ENCODE data around the gene NDUFB10. TPM values are rescaled to one million over a fixed set of nuclear protein-coding genes. Genes with fewer than 3 reads are reported as not detected.

The NDUFB10 gene
- total RNA-seq, 4 donors from 2014 or later, result 249 to 381 (median 295) TPM

DNA sequence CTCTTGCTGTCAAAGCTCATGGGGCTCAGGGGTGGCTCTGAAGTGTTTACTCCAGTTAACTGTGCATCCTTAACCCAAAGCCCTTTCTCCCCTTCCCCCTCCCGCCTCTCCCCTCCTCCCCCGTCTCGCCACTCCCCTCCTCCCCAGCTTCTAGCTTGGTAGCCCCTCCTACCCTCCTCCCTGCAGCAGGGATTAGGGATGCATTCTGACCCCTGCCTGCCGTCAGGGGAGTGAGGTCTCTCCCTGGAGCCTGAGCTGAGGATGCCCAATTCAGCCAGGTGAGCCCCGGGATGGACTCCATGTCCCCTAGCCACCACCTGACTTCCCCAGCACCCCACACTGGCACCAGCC, 42.7 kb upstream of the NDUFB10 start:
- intact Hi-C loops (cut with DNase I), result no loop called here
- Histone ChIP-seq H3K9me3 (no peaks in the 10 kb centered on the region), H3K4me3 (no peak overlapping the region), H3K27ac (replicated peaks in 1 of 4) (no peak overlapping the region), H3K27me3 (peaks cover 0 to 97% (median 34%) of the 10 kb centered on the region in 4 donors), H3K36me3 (no peaks in the 10 kb centered on the region), H3K4me1 (peaks cover 0 to 19% (median 12%) of the 10 kb centered on the region in 4 donors)
- DNase-seq (ENCODE audit: extremely low spot score), result no peak
- TF ChIP-seq POLR2A (IDR thresholded peaks at IDR 0.05; ENCODE audit: low read depth) (no peak), EP300 (IDR thresholded peaks at IDR 0.05) (no peak), POLR2AphosphoS5 (IDR thresholded peaks at IDR 0.05) (no peak)
- TF ChIP-seq, protein P1, sequence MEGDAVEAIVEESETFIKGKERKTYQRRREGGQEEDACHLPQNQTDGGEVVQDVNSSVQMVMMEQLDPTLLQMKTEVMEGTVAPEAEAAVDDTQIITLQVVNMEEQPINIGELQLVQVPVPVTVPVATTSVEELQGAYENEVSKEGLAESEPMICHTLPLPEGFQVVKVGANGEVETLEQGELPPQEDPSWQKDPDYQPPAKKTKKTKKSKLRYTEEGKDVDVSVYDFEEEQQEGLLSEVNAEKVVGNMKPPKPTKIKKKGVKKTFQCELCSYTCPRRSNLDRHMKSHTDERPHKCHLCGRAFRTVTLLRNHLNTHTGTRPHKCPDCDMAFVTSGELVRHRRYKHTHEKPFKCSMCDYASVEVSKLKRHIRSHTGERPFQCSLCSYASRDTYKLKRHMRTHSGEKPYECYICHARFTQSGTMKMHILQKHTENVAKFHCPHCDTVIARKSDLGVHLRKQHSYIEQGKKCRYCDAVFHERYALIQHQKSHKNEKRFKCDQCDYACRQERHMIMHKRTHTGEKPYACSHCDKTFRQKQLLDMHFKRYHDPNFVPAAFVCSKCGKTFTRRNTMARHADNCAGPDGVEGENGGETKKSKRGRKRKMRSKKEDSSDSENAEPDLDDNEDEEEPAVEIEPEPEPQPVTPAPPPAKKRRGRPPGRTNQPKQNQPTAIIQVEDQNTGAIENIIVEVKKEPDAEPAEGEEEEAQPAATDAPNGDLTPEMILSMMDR (IDR thresholded peaks at IDR 0.05), result no peak
- WGBS, result 14% methylated on average over 5 of the region's 5 CpGs

DNA sequence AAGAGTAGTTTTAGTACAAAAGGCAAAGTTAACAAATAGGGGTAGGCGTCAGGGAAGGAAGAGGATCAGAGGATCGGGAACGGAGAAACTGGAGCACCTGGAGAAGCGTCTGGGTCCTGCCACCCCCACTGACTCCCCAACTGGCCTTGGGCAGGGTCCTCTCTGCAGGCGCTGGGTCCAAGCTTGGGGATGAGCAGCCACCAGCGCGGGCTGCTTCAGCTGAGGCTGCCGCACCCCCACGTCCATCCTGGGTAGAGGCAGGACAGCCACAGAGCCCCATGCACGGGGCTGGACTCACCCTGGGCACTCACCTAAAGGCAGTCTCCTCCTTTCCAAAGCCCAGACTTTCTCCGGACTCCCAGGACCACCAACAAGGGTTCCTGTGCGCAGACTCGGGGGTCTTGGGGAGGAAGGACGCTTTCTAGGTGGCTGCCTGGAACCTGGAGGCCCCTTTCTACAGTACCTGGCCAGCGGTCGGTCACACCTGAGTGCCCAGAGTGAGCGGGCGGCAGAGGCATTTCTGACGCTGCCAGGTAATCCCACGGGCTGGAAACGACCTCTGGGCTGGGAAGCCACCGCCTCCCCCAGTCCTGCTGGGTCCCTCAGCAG, 42.2 kb upstream of the NDUFB10 start:
- peaks cover 0 to 19% (median 12%) of the 10 kb centered on the region in 4 donors for H3K4me1 ChIP-seq
- no peaks in the 10 kb centered on the region for H3K36me3 ChIP-seq
- peaks cover 0 to 97% (median 36%) of the 10 kb centered on the region in 4 donors for H3K27me3 ChIP-seq
- H3K9me3 ChIP-seq, result no peaks in the 10 kb centered on the region
- no peak for DNase-seq (ENCODE audit: extremely low spot score)
- intact Hi-C loops (cut with DNase I), result no loop called here
- H3K4me3 ChIP-seq, result no peak overlapping the region
- TF ChIP-seq POLR2AphosphoS5 (IDR thresholded peaks at IDR 0.05), result no peak
- TF ChIP-seq EP300 (IDR thresholded peaks at IDR 0.05), result no peak
- TF ChIP-seq POLR2A (IDR thresholded peaks at IDR 0.05; ENCODE audit: low read depth), result no peak
- TF ChIP-seq, protein P1 (IDR thresholded peaks at IDR 0.05), result no peak
- H3K27ac ChIP-seq (replicated peaks in 1 of 4), result no peak overlapping the region
- 8% methylated on average over 12 of the region's 22 CpGs for WGBS

DNA sequence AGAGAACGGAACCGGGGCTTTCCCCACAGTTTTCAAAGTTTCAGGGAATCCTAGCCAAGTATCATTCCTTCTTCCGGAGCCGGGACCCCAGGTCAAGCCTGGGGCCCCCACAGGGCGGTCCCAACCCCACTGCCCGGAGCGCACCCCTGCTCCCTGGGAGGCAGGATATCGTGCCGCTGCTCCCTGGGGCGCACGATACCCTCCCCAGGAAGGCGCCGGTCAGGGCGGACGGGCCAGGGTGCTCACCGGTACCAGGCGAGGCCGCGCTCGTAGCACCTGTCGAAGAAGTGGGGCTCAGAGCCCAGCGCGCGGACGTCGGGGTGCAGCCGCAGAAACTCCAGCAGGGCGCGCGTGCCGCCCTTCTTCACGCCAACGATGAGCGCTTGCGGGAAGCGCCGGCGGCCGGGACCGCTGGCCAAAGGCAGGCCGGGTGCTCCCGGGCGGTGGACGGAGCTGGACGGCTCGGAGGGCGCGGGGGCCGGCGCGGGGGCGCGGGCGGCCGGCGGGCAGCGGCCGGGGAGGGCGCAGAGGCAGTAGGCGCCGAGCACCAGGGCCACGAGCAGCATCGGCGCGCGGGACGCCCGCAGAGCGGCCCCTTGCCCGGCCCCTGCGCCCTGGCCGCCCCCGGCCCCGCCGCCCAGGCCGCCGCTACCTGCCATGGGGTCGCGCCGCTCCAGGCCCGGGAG, 41.5 kb upstream of the NDUFB10 start:
- no peak for TF ChIP-seq EP300 (IDR thresholded peaks at IDR 0.05)
- TF ChIP-seq POLR2A (IDR thresholded peaks at IDR 0.05; ENCODE audit: low read depth), result no peak
- TF ChIP-seq, protein P1 (IDR thresholded peaks at IDR 0.05), result no peak
- TF ChIP-seq POLR2AphosphoS5 (IDR thresholded peaks at IDR 0.05), result no peak
- DNase-seq (ENCODE audit: extremely low spot score), result no peak
- Histone ChIP-seq H3K27me3 (peaks cover 0 to 98% (median 40%) of the 10 kb centered on the region in 4 donors), H3K4me1 (peaks cover 0 to 19% (median 12%) of the 10 kb centered on the region in 4 donors), H3K9me3 (no peaks in the 10 kb centered on the region), H3K4me3 (no peak overlapping the region), H3K36me3 (no peaks in the 10 kb centered on the region), H3K27ac (replicated peaks in 1 of 4) (no peak overlapping the region)
- intact Hi-C loops (cut with DNase I), result no loop called here
- WGBS, result 3% methylated on average over 11 of the region's 81 CpGs

DNA sequence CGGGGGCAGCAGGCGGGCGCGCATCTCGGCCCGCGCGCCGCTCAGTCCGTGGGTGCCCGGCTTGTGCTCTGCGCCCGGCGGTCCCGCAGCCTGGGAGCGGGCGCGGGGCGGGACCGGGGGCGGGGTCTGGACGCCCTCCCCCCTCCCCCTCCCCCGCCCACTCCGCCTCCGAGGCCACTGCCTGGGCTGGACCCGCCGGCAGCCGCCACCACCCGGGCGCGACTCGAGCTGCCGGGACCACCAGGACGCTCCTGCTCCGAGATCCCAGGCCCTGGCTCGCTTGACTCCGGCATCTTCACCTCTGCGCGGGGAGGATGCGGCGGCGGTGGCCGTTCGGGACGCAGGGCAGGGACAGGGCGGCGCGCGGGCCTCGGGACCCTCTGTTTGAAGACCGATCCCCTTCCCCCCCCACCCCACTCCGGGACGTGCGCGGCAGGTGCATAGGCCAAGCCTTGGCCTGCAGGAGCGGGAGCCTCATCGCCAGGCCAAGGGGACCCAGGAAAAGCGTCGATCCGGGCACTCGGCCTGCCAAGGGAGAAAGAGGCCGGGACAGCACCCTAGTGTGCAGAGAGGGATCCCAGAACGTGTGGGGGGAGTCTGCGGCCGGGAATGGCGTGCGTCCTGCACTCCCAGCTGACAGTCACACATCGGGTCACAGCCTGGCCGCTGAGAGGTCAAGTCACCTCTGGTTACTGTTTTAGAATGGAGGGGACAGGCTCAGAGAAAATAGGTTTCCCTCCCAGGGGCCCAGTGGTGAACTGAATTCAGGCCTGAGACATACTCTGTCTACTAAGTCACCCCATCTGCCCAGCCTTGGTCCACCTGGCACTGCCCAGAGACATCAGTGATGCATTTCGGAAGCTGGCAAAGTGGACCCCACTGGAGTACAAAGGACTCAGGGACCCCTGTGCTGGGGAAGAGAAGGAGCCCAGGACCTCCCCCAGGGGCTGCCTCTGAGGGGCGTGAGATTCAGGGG, 40.7 kb upstream of the NDUFB10 start, which contains the start of gene HS3ST6:
HS3ST6 (minus strand) TSS at position 65 of the 976 bp plus-strand sequence. CDS start 92 bp downstream, outside the sequence.
- WGBS, result 26% methylated on average over 6 of the region's 71 CpGs
- peak within 1 kb of the TSS in 1 of 4 donors; percentile 14 for H3K4me3 ChIP-seq
- no peaks in the 10 kb centered on the region for H3K9me3 ChIP-seq
- no peak for DNase-seq (ENCODE audit: extremely low spot score)
- no peak for TF ChIP-seq EP300 (IDR thresholded peaks at IDR 0.05)
- TF ChIP-seq, protein P1 (IDR thresholded peaks at IDR 0.05), result no peak
- no peak for TF ChIP-seq POLR2A (IDR thresholded peaks at IDR 0.05; ENCODE audit: low read depth)
- no peak for TF ChIP-seq POLR2AphosphoS5 (IDR thresholded peaks at IDR 0.05)
- peaks cover 0 to 24% (median 19%) of the 10 kb centered on the region in 4 donors for H3K4me1 ChIP-seq
- no peaks in the 10 kb centered on the region for H3K36me3 ChIP-seq
- peaks cover 0 to 99% (median 46%) of the 10 kb centered on the region in 4 donors for H3K27me3 ChIP-seq
- H3K27ac ChIP-seq (replicated peaks in 1 of 4), result no peak within 1 kb of the TSS
- intact Hi-C loops (cut with DNase I), result no loop called here

All from esophagus muscularis mucosa (tissue), 4 donors.